GM10266 (cell line): ENCODE data around the gene PCGF3.

ENCODE experiments used
- DNase-seq: peaks from one replicate; pipeline ENCODE4 v3.0.0; 2012; ENCODE audit errors: extremely low spot score
- CTCF ChIP-seq: IDR thresholded peaks from 2 replicates; pipeline ENCODE4 v1.5.1; 2012; ENCODE audit warnings: mild to moderate bottlenecking, low read depth; ENCODE audit not compliant: control insufficient read depth, insufficient read depth; ENCODE audit errors: missing control alignments

The PCGF3 gene

GRCh38 chr4:677431-678293, 28.0 kb upstream of the PCGF3 start:
- no peak for TF ChIP-seq CTCF
- DNase-seq: no peak

GRCh38 chr4:678331-679103, 27.1 kb upstream of the PCGF3 start:
- TF ChIP-seq CTCF: no peak
- DNase-seq: no peak

GRCh38 chr4:679104-679481, 26.5 kb upstream of the PCGF3 start:
- no peak for DNase-seq
- TF ChIP-seq CTCF: no peak

- DNase-seq: no peak
- TF ChIP-seq CTCF: no peak
Measured at GRCh38 chr4:679629-680028, 26.0 kb upstream of the PCGF3 start.

- no peak for TF ChIP-seq CTCF
- no peak for DNase-seq
Measured at GRCh38 chr4:680091-680490, 25.5 kb upstream of the PCGF3 start.

- peak; percentile 76 for DNase-seq
- TF ChIP-seq CTCF: no peak
Measured at GRCh38 chr4:680551-680927, 25.1 kb upstream of the PCGF3 start.
